Measurements from ENCODE around the gene F11R.
"Not testable (repeated sequence)": the region's sequence is repeated elsewhere in the genome, so short reads cannot be mapped to it uniquely, and the experiment has no call there.

The F11R gene

GRCh38 chr1:161039546-161039945, 18.6 kb upstream of the F11R start:
- DNase-seq: no peak

GRCh38 chr1:161039154-161039545, 18.2 kb upstream of the F11R start:
- no peak for DNase-seq

- peak; percentile 30 for DNase-seq
Observed at GRCh38 chr1:161038523-161039153, 17.7 kb upstream of the F11R start, which contains the start of gene TSTD1. TSS of gene TSTD1 (minus strand) at chr1:161038964. CDS start at chr1:161038889, 75 bp downstream.

- DNase-seq: no peak
Observed at GRCh38 chr1:161037661-161038522, 16.9 kb upstream of the F11R start.

GRCh38 chr1:161033751-161034150, 12.8 kb upstream of the F11R start:
- DNase-seq: no peak

DNA sequence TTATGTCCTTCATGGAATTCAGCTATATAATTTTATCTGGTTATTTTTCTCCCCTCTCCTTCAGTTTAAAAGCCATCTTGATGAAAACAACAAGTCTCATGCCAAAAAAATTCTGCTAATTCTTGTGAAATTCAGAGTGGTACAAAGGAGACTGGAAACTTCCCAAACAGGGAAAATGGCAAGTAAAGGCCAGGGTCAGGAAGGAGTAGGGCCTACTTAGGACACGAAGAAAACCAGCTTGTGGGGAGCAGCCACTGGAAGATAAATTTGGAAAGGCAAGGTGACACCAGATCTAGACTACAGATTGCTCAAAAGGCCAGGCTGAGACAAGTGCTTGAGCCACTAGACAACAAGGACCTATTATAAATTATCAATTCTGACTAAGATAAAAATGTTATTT, 11.5 kb upstream of the F11R start:
- no peak for DNase-seq

- DNase-seq: no peak
Observed at GRCh38 chr1:161031874-161032273, 10.9 kb upstream of the F11R start.

- DNase-seq: not testable (repeated sequence)
Observed at GRCh38 chr1:161029466-161029865, 8.5 kb upstream of the F11R start.

- not testable (repeated sequence) for DNase-seq
Observed at GRCh38 chr1:161026954-161027353, 6.0 kb upstream of the F11R start.

DNA sequence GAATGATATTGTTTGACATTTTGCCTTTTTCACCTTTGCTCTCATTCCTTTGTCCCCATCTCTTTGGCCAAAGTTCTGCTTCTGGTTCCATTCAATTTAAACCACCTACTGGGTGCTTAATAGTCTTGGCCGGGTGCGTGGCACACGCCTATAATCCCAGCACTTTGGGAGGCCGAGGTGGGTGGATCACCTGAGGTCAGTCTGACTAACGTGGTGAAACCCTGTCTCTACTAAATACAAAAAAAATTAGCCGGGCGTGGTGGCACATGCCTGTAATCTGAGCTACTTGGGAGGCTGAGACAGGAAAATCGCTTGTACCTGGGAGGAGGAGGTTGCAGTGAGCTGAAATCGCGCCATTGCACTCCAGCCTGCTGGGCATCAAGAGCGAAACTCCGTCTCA, 1.5 kb upstream of the F11R start:
- not testable (repeated sequence) for DNase-seq

DNA sequence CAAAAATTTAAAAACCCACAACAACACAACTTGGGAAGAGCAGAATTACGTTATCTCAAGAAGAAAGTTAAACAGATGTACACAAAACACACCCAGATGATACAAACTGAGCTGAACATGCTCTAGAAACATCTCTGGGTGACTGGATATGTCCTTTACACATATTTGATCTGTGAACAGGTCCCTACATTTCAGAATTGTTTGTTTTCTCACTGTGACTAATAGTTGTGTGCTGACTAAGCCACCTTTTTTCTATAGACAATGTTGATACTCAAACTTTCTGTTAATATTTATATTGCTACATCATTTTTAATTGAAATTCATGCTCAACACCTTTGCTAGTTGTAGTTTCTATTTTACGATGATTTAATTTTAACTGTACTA, 1.0 kb upstream of the F11R start:
- no peak for DNase-seq

GRCh38 chr1:161021165-161021969, 415 bp upstream of the F11R start:
- peak; percentile 100 for DNase-seq

GRCh38 chr1:161019751-161020495, 1.0 kb downstream of the F11R start:
- DNase-seq: no peak

DNA sequence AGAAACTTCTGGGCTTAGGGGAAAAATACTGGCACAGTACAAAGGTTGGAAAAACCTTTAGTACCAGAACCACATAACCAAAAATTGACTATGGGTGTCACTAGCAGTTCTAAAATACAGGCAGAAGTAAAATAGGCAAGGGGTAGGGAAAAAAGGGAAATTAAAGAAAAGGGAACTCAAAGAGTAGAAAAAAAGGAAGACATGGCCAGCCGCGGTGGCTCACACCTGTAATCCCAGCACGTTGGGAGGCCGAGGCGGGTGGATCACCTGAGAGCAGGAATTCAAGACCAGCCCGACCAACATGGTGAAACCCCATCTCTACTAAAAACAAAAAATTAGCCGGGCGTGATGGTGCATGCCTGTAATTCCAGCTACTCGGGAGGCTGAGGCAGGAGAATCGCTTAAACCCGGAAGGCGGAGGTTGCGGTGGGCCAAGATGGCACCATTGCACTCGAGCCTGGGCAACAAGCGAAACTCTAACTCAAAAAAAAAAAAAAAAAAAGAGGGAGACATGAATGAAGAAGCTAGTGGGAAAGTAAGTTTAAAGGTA, 1.8 kb downstream of the F11R start:
- not testable (repeated sequence) for DNase-seq

GRCh38 chr1:161018631-161018930, 2.4 kb downstream of the F11R start:
- no peak for DNase-seq

DNA sequence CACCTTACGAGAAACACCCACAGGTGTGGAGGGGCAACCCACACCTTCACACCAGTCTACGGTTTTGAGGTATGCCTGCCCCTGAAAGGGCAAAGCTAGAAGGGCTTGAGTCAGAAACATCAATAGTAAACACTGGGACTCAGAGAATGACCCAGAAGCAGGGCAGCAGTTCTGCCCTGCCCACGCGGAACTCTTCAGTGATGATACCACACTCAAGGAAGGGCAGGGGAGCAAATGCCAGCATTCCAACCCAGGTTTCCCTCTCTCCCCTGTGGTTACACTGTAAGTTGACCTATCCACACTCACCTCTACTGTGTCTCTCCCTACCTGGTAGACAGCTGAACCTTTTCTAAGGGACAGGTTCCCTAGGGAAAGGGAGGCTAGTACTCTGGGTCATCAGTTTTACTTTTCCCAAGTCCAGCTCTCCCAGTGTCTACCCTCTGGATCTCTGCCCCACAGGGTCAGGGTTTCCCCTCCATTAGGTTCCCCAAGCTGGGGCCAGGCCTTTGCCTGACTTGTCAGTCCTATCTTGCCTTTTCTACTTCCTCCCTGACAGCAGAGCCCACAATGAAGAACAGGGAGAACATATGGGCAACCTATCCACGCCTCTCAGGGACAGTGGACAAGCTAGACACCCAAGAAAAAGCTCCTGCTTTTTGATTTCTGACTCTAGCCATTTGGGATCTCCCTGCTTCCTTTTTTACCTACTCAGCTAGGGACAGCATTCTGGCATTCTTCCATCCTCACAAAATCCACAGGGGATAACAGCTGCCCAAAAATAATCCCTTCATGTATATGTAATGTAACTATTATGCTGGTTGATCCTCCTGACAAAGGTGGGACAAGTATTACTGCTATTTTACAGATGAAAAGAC, 3.0 kb downstream of the F11R start:
- no peak for DNase-seq

- not testable (repeated sequence) for DNase-seq
Observed at GRCh38 chr1:161017181-161017580, 3.8 kb downstream of the F11R start.

- DNase-seq: not testable (repeated sequence)
Observed at GRCh38 chr1:161016683-161017082, 4.3 kb downstream of the F11R start.

DNA sequence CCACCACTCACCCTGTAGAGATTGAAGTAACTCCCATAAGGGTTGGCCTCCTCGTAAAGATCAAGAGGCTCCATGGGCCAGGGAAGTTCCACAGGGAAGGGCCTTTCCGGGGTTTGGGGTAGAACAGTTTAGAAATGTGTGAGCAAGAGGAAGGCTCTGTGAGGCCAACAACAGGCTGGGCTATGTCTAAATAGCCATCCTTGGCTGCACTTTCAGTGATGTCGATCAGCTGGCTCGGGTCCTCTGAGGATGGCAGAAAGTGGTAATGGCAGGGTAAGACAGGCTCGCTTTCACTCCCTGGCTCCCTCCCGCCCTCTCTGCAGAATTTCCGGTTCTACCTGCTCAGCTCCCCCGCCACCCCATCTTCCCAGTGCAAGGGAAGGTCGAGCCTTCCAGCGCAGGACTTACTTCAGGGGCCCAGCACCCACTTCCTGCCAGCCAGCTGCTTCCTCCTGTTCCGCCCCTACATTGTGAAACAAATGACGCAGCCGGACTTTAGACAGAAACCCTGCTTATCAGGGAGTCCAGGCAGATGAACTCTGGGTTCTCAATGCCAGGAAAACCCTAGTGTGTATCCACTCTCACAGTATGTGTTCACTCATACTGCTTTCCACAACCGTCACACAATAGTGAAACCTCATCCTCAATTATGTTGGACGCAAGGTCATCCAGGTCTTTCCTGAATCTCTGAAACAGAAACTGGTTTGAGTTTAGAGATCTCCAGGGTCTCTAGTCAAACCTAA, 7.3 kb downstream of the F11R start:
- DNase-seq: no peak

DNA sequence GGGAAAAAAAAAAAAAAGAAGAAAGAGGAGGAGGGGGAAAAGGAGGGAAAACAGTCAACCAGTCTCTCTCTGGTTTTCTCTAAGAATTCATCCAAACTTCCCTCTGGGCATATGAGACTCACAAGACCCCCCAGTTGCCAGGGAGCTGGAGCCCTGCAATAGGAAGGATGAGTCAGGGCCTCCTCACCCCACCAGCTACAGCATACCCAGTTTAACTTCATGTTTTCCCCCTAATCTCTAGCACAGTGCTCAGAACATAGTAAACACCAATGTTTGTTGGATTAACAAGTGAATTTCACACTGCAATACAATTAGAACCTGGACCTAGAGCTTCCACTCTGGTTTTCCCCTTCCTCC, 7.8 kb downstream of the F11R start:
- DNase-seq: no peak

DNA sequence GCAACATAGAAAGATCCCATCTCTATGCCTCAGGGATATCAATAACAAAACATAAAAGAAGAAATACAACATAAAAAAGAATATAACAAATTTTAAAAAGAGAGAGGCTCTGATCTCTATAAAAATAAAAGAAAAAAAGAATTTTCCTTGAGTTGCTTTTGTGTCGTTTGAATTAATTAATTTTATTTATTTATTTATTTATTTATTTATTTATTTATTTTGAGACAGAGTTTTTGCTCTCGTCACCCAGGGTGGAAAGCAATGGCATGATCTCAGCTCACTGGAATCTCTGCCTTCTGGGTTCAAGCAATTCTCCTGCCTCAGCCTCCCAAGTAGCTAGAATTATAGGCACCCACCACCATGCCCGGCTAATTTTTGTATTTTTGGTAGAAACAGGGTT, 8.5 kb downstream of the F11R start:
- no peak for DNase-seq

All from NCI-H2081 treated with DMSO at 0.1 percent for 48 hours (cell line).